ENCODE measurements around the gene PCMTD2. TPM values are rescaled to one million over a fixed set of nuclear protein-coding genes. Genes with fewer than 3 reads are reported as not detected.
"Not testable (repeated sequence)": the region's sequence is repeated elsewhere in the genome, so short reads cannot be mapped to it uniquely, and the experiment has no call there.

Gene PCMTD2
- total RNA-seq, 1 experiment from 2014 or later, result 52.0 TPM

- not testable (repeated sequence) for H3K9me3 ChIP-seq (ENCODE audit: control insufficient read depth, low read depth, low read length); H3K56ac ChIP-seq (ENCODE audit: insufficient read length, low read depth, low read length); H3K79me2 ChIP-seq (ENCODE audit: insufficient read depth, low read length); H3K18ac ChIP-seq (ENCODE audit: insufficient read length, low read depth, low read length); H3K4ac ChIP-seq (ENCODE audit: low read depth, low read length); H2BK12ac ChIP-seq (ENCODE audit: insufficient read length, low read depth, low read length); H2BK20ac ChIP-seq (ENCODE audit: low read depth, low read length, poor library complexity, severe bottlenecking); H4K20me1 ChIP-seq (ENCODE audit: control insufficient read depth, insufficient read depth, insufficient read length); H3K27me3 ChIP-seq (ENCODE audit: insufficient read depth, low read length); H3K4me2 ChIP-seq (ENCODE audit: insufficient read depth, insufficient read length, low read length); H3K4me3 Mint-ChIP-seq; H3K9ac ChIP-seq (ENCODE audit: extremely low read depth, insufficient read length, low read length); H4K91ac ChIP-seq (ENCODE audit: insufficient read length, low read depth, low read length); H2BK120ac ChIP-seq (ENCODE audit: low read depth, low read length, poor library complexity, severe bottlenecking); H3K23me2 ChIP-seq (ENCODE audit: insufficient read length, low read depth, low read length, poor library complexity, severe bottlenecking); H2BK5ac ChIP-seq (ENCODE audit: insufficient read length, low read length); H4K8ac ChIP-seq (replicated peaks; ENCODE audit: insufficient read length, low read depth, low read length); H3K27ac ChIP-seq (ENCODE audit: insufficient read length, low read depth, low read length); H2AK5ac ChIP-seq (ENCODE audit: insufficient read length, low read length); H3K79me1 ChIP-seq (ENCODE audit: insufficient read depth, low read depth, low read length, poor library complexity, severe bottlenecking); H2AFZ ChIP-seq (ENCODE audit: low read length); H3K36me3 Mint-ChIP-seq (ENCODE audit: insufficient read depth in 1 of 3, low read depth in 3 of 3); H3K4me1 ChIP-seq (ENCODE audit: insufficient read depth, low read length); H3K27ac Mint-ChIP-seq; H3T11ph ChIP-seq (ENCODE audit: low read length); H3K4me1 Mint-ChIP-seq; H4K5ac ChIP-seq (ENCODE audit: insufficient read length, low read depth, low read length); DNase-seq; H3K23ac ChIP-seq (ENCODE audit: insufficient read length, low read depth, low read length); H3K14ac ChIP-seq (ENCODE audit: insufficient read depth, low read length); H2BK15ac ChIP-seq (ENCODE audit: low read depth, low read length); H3K9me3 Mint-ChIP-seq
- WGBS (ENCODE audit: extremely low coverage, insufficient read length, low lambda C conversion rate), result no CpG with 5 or more reads among the region's 7 CpGs
- peaks cover 64% of the 10 kb centered on the region for H3K27me3 Mint-ChIP-seq (ENCODE audit: low read depth)
Measured at GRCh38 chr20:64322031-64322789, 66.7 kb downstream of the PCMTD2 start.

Other genes with a start within 250 kb of the PCMTD2 start
- 1.3 and 2.2 TPM in 2 replicates for gene C20orf204, start 219.6 kb upstream of the PCMTD2 start, total RNA-seq (2021)
- 1.6 and 2.0 TPM in 2 replicates for gene SOX18, start 206.1 kb upstream of the PCMTD2 start, total RNA-seq (2021)
- 48.1 and 51.7 TPM in 2 replicates for gene TCEA2, start 192.6 kb upstream of the PCMTD2 start, total RNA-seq (2021)
- gene RGS19, start 176.2 kb upstream of the PCMTD2 start, total RNA-seq (2021), result 11.7 and 12.8 TPM in 2 replicates
- gene OPRL1, start 175.7 kb upstream of the PCMTD2 start, total RNA-seq (2021), result 0.90 and 1.0 TPM in 2 replicates
- gene LKAAEAR1, start 171.3 kb upstream of the PCMTD2 start, total RNA-seq (2021), result 0.39 TPM in 1 of 2 replicates, not detected in the other
- gene NPBWR2, start 148.2 kb upstream of the PCMTD2 start, total RNA-seq (2021), result not detected in 2 replicates
- gene MYT1, start 91.3 kb upstream of the PCMTD2 start, total RNA-seq (2021), result 0.68 and 0.79 TPM in 2 replicates